HG02938 (cell line): ENCODE measurements around the gene OXTR.
"Not testable (repeated sequence)": the region's sequence is repeated elsewhere in the genome, so short reads cannot be mapped to it uniquely, and the experiment has no call there.

Source experiments
- ATAC-seq: cut with Tn5 transposase; IDR thresholded peaks from one replicate; pipeline ENCODE4 v1.9.1; 2021; ENCODE audit warnings: mild to moderate bottlenecking, moderate library complexity; ENCODE audit not compliant: unreplicated experiment

The OXTR gene

GRCh38 chr3:8743021-8743601, 26.3 kb downstream of the OXTR start:
- no peak for ATAC-seq

- ATAC-seq = no peak
Observed at GRCh38 chr3:8741581-8742261, 27.7 kb downstream of the OXTR start.

- no peak for ATAC-seq
Observed at GRCh38 chr3:8739757-8740504, 29.5 kb downstream of the OXTR start.

DNA sequence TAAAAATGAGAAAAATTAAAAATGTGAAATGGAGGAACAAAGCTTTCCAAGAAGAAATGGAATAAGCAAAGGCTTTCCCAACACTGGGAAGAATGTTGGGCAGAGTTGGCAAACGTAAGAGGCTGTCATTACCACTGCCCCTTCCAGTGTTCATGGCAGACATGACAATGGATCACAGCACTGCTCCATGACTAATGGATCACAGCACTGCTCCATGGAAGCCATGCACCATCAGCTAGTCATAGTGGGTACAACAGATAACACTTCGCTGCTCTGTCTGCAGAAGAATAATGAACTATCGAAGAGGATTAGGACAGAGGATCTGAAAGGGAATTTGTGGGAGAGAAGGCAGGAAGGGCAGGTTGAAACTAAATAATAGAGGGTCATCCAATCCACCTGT, 30.8 kb downstream of the OXTR start:
- ATAC-seq = no peak

GRCh38 chr3:8737823-8738222, 31.6 kb downstream of the OXTR start:
- ATAC-seq = no peak

- no peak for ATAC-seq
Observed at GRCh38 chr3:8737301-8737700, 32.1 kb downstream of the OXTR start.

- no peak for ATAC-seq
Observed at GRCh38 chr3:8736436-8736835, 33.0 kb downstream of the OXTR start.

GRCh38 chr3:8734908-8735307, 34.5 kb downstream of the OXTR start:
- ATAC-seq = no peak

DNA sequence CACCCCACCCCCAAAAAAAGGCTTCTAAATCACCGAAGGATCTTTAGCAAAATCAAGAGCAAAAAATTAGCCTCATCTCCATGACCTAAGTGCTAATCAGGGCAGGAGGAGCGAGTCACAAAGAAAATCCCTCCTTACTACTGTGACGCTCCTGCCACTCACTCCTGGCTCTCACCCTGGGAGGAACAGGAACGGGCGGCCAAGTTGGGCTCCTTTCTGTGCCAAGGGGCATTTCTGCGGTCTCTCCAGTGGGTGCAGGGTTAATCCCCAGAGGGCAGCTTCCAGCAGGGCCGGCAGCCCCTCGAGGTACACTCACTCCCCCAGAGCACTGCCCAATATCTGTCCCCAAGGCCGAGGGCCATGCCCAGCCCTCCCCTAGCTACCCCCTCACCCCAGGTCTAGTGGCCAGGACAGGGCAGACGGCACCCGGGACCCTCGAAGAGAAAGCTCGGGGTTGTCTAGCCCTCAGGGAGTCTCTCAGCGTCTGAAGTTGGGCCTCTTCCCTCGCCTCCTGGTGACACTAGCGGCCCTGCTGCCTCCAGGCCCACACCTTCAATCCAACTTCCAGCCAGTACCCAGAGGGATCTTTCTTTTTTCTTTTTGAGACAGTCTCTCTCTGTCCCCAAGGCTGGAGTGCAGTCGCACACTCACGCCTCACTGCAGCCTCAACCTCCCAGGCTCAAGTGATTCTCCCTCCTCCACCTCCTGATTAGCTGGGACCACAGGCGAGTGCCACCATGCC, 35.1 kb downstream of the OXTR start:
- ATAC-seq = no peak

DNA sequence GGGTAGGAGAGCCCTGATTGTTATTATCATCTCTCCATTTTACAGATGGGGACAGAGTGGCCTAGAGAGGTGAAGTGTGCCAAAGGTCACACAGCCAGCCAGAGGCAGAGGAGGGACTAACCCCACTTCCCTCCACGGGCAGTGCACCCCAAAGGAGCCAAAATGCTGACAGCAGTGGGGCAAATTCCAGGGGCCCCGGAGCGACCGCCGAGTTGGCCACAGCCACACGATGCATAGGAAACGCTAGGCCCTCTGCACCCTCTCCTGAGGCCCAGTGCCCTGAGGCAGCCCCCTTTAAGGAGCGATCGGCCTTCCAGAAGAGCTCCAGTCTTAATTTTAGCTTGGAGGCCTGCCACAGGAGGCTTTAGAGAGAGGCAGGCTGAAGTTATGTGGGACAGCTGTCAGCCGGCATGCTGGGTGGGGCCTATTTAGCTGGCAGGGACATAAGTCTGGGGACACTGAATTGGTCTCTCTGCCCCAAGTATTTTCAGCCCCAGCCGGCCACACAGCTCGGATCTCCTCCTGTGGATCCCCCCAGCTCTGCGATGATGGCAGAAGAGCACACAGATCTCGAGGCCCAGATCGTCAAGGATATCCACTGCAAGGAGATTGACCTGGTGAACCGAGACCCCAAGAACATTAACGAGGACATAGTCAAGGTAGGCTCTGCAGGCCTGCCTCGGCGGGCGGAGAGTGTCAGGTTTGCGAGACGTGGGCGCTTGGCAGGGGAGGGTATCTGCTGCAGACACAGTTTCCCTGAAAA, 35.9 kb downstream of the OXTR start, which contains the start of gene CAV3:
Gene CAV3 (plus strand): TSS at position 471 of the 763 bp plus-strand sequence. CDS start 75 bp downstream, at position 546.
- ATAC-seq = no peak

DNA sequence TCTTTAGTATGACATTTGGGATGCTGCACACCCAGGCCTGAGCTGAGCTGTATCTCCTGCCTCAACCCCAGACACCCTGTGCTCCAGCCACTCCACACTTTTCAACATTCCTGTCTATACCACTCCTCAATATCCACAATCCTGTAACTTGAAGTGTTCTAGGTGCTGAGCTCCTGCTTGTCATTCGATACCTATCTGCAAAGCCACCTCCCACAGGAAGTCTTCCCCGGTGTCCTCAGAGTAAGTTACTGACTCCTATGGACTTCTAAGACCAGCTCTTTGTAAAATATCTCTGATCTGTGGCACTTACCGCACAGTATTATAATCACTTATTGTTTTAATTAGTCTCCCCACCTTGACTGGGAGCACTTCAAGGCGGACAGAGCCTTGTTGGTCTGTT, 37.0 kb downstream of the OXTR start:
- ATAC-seq = no peak

DNA sequence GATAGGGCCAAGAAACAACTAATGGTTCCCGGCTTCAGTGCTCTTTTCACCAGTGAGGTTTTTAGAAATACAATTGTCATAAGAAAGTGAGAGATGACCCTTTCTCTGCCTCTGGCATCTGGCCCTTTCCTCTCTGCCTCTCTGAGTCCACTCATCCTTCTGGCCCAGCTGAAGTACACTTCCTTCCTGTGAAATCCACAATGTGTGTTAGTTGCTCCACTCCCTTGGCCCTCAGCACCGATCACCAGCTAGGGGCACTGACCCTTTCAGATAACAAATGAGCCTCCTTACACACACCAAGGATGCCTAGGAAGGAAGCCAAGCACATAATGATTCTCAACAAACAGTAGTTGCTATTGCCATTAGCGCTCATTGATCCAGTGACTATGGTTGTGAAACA, 38.8 kb downstream of the OXTR start:
- ATAC-seq = no peak

- ATAC-seq = no peak
Observed at GRCh38 chr3:8729479-8729878, 39.9 kb downstream of the OXTR start.

DNA sequence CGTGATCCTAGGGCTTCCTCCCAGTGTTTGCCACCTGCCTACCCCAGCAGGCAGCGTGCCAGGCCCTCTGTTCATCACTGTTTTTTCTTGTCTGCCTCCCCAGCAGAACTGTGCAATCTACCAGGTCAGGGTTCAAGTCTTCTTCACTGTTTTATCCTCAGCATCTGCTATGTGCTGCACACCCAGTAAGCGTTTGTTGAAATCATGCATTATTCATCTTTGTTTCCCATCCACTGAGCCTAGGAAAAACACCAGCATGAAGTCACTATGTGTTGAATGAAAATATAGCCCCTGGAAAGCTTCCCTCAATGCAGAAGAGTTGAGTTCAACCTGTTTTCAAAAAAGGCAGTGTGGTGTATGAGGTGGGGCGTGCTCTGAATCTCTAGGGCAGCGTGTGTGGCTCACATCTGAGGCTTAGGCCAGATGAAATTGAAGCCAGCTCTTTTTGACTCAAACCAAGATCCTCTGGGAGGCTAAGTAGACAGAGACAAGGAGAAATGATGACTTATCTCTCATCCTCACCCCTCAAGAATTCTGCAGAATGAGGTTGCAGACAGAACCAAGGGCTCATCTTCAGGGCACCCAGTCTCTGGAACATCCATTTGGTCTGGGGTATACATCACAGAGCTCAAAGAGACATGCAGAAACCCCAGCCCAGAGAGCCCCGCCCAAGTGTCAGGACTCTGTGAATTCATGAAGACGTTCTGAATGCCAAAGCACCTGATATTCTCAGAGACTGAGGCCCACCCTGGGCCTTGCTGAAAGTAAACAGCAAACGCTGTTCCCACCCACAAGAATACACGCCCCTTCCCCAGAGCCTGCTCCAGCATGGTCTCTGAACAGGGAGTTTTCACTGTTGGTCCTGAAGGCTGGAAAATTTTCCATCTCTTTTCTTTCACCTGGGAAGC, 41.6 kb downstream of the OXTR start:
- no peak for ATAC-seq

DNA sequence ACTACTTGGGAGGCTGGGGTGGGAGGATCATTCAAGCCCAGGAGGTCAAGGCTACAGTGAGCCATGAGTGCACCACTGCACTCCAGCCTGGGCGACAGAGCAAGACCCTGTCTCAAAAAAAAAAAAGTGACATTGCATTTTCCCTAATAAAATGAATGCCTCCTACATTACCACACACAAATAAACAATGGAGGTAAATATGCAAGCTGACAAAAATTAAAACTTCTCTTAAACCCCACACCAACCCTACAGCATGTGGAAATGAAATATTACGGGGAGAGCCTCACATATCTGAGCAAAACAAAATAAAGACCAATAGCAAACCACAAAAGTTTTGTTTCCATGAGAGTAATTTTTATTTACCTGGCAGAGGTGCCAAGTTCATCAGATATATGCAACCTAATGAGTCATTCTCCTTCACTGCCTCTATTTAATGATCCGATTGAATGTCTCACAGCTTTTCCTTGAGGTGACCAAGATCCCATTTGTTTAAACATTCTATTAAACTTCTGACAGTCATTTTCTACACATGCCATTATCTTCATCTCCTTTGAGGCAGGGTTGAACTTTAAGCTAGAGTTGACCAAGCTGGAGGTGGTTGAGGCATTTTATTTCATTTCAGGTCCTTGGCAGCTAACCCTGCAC, 45.2 kb downstream of the OXTR start:
- ATAC-seq = no peak

DNA sequence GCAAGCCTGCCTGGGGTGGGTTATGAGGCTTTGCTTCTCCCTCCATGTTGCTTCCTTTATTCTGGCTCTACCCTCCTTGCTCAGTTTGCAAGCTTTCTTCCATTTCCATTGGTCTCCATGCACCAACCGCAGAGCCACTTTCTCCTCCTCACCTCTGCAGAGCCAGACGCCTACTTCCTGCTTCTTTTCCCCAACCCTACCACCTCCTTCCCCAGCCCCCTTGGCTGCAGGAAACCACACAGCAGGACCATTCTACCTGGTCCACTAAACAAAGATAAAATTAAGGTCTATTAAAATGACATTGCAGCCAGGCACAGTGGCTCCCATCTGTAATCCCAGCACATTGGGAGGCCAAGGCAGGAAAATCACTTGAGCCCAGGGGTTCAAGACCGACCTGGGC, 45.8 kb downstream of the OXTR start:
- ATAC-seq = no peak

- no peak for ATAC-seq
Observed at GRCh38 chr3:8722808-8723207, 46.6 kb downstream of the OXTR start.

DNA sequence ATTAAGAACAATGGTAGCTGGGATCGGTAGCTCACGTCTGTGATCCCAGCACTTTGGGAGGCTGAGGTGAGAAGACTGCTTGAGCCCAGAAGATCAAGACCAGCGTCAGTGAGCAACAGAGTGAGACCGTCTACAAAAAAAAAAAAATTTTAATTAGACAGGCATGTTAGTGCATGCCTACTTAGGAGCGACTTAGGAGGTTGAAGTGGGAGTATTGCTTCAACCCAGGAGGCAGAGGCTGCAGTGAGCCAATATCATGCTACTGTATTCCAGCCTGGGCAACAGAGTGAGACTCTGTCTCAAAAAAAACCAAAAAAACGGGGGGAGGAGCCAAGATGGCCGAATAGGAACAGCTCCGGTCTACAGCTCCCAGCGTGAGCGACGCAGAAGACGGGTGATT, 53.7 kb downstream of the OXTR start:
- not testable (repeated sequence) for ATAC-seq
